Naive B cell (primary cell): ENCODE measurements around the gene ASB10. TPM values are rescaled to one million over a fixed set of nuclear protein-coding genes. Genes with fewer than 3 reads are reported as not detected.

Experiments
- ATAC-seq, 2 donors: fragments of 150-1000 bp; cut with Tn5 transposase; 2 replicates each; pipeline ENCODE4 v1.10.0; 2021; ENCODE audit warnings: low read depth in 2 of 2, mild to moderate bottlenecking in 2 of 2, moderate library complexity in 2 of 2
- DNase-seq: peaks from one replicate; pipeline ENCODE4 v3.0.0; 2022
- H3K27ac Mint-ChIP-seq, 6 donors: one replicate each; pipeline ENCODE4 v1.8.0; 2020 to 2022; ENCODE audit warnings: mild to moderate bottlenecking in 6 of 6, mixed read lengths in 6 of 6, moderate library complexity in 5 of 6, inconsistent platforms in 2 of 6
- H3K27me3 Mint-ChIP-seq, 3 donors: one replicate each; pipeline ENCODE4 v1.8.0; 2021 to 2022; ENCODE audit warnings: mixed read lengths in 3 of 3, mild to moderate bottlenecking in 1 of 3
- H3K36me3 Mint-ChIP-seq, 2 donors: one replicate each; pipeline ENCODE4 v1.8.0; 2020 to 2022; ENCODE audit warnings: mixed read lengths in 2 of 2, inconsistent platforms in 1 of 2, mild to moderate bottlenecking in 1 of 2
- H3K4me1 Mint-ChIP-seq, 3 donors: one replicate each; pipeline ENCODE4 v1.8.0; 2020 to 2022; ENCODE audit warnings: mixed read lengths in 3 of 3, inconsistent platforms in 1 of 3, mild to moderate bottlenecking in 1 of 3, moderate library complexity in 1 of 3
- H3K4me3 Mint-ChIP-seq, 8 donors: one replicate each; pipeline ENCODE4 v1.8.0; 2020 to 2022; ENCODE audit warnings: mild to moderate bottlenecking in 8 of 8, mixed read lengths in 8 of 8, moderate library complexity in 8 of 8, inconsistent platforms in 2 of 8
- H3K9me3 Mint-ChIP-seq, 7 donors: one replicate each; pipeline ENCODE4 v1.8.0; 2020 to 2022; ENCODE audit warnings: mixed read lengths in 7 of 7, mild to moderate bottlenecking in 5 of 7, inconsistent platforms in 2 of 7, moderate library complexity in 1 of 7
- polyA plus RNA-seq, 6 donors: library from polyadenylated mRNA; unstranded; fragments of 300-500 nt; fragmentation: Illumina TruSeq; gene quantifications; one replicate each; pipeline ENCODE4 v1.2.3, GENCODE V29; 2021; ENCODE audit warnings: low read depth in 6 of 6

ASB10 gene
- polyA plus RNA-seq, 6 donors from 2014 or later, result not detected

GRCh38 chr7:151130741-151131157 lies 56.3 kb downstream of the ASB10 start:
- Mint-ChIP-seq H3K36me3 (no peaks in the 10 kb centered on the region), H3K27ac (no peak overlapping the region), H3K9me3 (peaks cover 0 to 2% (median 0%) of the 10 kb centered on the region in 7 donors), H3K4me3 (no peak overlapping the region), H3K27me3 (peaks cover 0 to 4% (median 0%) of the 10 kb centered on the region in 3 donors), H3K4me1 (no peaks in the 10 kb centered on the region)
- ATAC-seq (no peak), DNase-seq (no peak)

GRCh38 chr7:151129960-151130591 lies 57.0 kb downstream of the ASB10 start:
- Mint-ChIP-seq H3K36me3 (no peaks in the 10 kb centered on the region), H3K27ac (peak overlapping the region in 2 of 6 donors; percentile 10 to 39), H3K27me3 (peaks cover 0 to 5% (median 0%) of the 10 kb centered on the region in 3 donors), H3K4me3 (no peak overlapping the region), H3K9me3 (peaks cover 0 to 2% (median 0%) of the 10 kb centered on the region in 7 donors), H3K4me1 (no peaks in the 10 kb centered on the region)
- DNase-seq (no peak), ATAC-seq (no peak)

GRCh38 chr7:151129117-151129959 lies 57.7 kb downstream of the ASB10 start:
- Mint-ChIP-seq H3K27ac (no peak overlapping the region), H3K27me3 (peaks cover 0 to 12% (median 4%) of the 10 kb centered on the region in 3 donors), H3K9me3 (peaks cover 0 to 2% (median 0%) of the 10 kb centered on the region in 7 donors), H3K36me3 (no peaks in the 10 kb centered on the region), H3K4me3 (no peak overlapping the region), H3K4me1 (peaks cover 0 to 1% (median 0%) of the 10 kb centered on the region in 3 donors)
- ATAC-seq (no peak), DNase-seq (no peak)

- H3K36me3 Mint-ChIP-seq, result no peaks in the 10 kb centered on the region
- no peak overlapping the region for H3K27ac Mint-ChIP-seq
- peaks cover 4 to 7% (median 4%) of the 10 kb centered on the region in 3 donors for H3K4me1 Mint-ChIP-seq
- peaks cover 6 to 18% (median 10%) of the 10 kb centered on the region in 3 donors for H3K27me3 Mint-ChIP-seq
- ATAC-seq (no peak), DNase-seq (no peak)
- H3K4me3 Mint-ChIP-seq, result no peak overlapping the region
- H3K9me3 Mint-ChIP-seq, result peaks cover 0 to 2% (median 0%) of the 10 kb centered on the region in 7 donors
Observed at GRCh38 chr7:151128716-151129115, 58.3 kb downstream of the ASB10 start.

GRCh38 chr7:151128144-151128543 lies 58.9 kb downstream of the ASB10 start:
- no peaks in the 10 kb centered on the region for H3K36me3 Mint-ChIP-seq
- H3K27me3 Mint-ChIP-seq, result peaks cover 10 to 24% (median 11%) of the 10 kb centered on the region in 3 donors
- H3K4me1 Mint-ChIP-seq, result peaks cover 4 to 9% (median 6%) of the 10 kb centered on the region in 3 donors
- DNase-seq (no peak), ATAC-seq (no peak)
- H3K4me3 Mint-ChIP-seq, result no peak overlapping the region
- peaks cover 0 to 2% (median 0%) of the 10 kb centered on the region in 7 donors for H3K9me3 Mint-ChIP-seq
- H3K27ac Mint-ChIP-seq, result peak overlapping the region in 1 of 6 donors; percentile 44

GRCh38 chr7:151126491-151127137 lies 60.4 kb downstream of the ASB10 start:
- DNase-seq (no peak), ATAC-seq (no peak)
- no peaks in the 10 kb centered on the region for H3K9me3 Mint-ChIP-seq
- no peak overlapping the region for H3K4me3 Mint-ChIP-seq
- no peak overlapping the region for H3K27ac Mint-ChIP-seq
- H3K36me3 Mint-ChIP-seq, result no peaks in the 10 kb centered on the region
- H3K27me3 Mint-ChIP-seq, result peaks cover 12 to 27% (median 16%) of the 10 kb centered on the region in 3 donors
- peaks cover 5 to 9% (median 6%) of the 10 kb centered on the region in 3 donors for H3K4me1 Mint-ChIP-seq

GRCh38 chr7:151125846-151126481 lies 61.1 kb downstream of the ASB10 start:
- H3K36me3 Mint-ChIP-seq, result no peaks in the 10 kb centered on the region
- H3K9me3 Mint-ChIP-seq, result no peaks in the 10 kb centered on the region
- no peak overlapping the region for H3K27ac Mint-ChIP-seq
- DNase-seq (no peak), ATAC-seq (no peak)
- H3K27me3 Mint-ChIP-seq, result peaks cover 15 to 33% (median 21%) of the 10 kb centered on the region in 3 donors
- peaks cover 6 to 9% (median 9%) of the 10 kb centered on the region in 3 donors for H3K4me1 Mint-ChIP-seq
- no peak overlapping the region for H3K4me3 Mint-ChIP-seq

Other genes with a start within 250 kb of the ASB10 start
- under 1 TPM in 3 of 6 donors, not detected in 3; 0.17 to 0.29 (median 0.29) TPM for gene KCNH2, start 208.9 kb downstream of the ASB10 start, polyA plus RNA-seq
- 1 to 10 TPM in 4 of 6 donors, under 1 TPM in 2; 0.29 to 2.8 (median 1.3) TPM for gene NOS3, start 196.2 kb downstream of the ASB10 start, polyA plus RNA-seq
- gene ATG9B, start 162.8 kb downstream of the ASB10 start, polyA plus RNA-seq, result 10 to 100 TPM in 2 of 6 donors, 1 to 10 TPM in 4; 7.6 to 14.3 (median 9.6) TPM
- gene ABCB8, start 158.8 kb downstream of the ASB10 start, polyA plus RNA-seq, result 10 to 100 TPM; 18.4 to 32.4 (median 23.4) TPM
- gene ASIC3, start 138.7 kb downstream of the ASB10 start, polyA plus RNA-seq, result not detected
- 10 to 100 TPM in 3 of 6 donors, 1 to 10 TPM in 3; 7.3 to 10.5 (median 9.6) TPM for gene CDK5, start 129.4 kb downstream of the ASB10 start, polyA plus RNA-seq
- 10 to 100 TPM in 3 of 6 donors, 1 to 10 TPM in 3; 8.5 to 17.1 (median 12.2) TPM for gene SLC4A2, start 127.7 kb downstream of the ASB10 start, polyA plus RNA-seq
- gene FASTK, start 106.4 kb downstream of the ASB10 start, polyA plus RNA-seq, result 10 to 100 TPM; 31.6 to 52.0 (median 38.1) TPM
- 10 to 100 TPM; 36.3 to 66.1 (median 45.5) TPM for gene TMUB1, start 103.8 kb downstream of the ASB10 start, polyA plus RNA-seq
- 1 to 10 TPM in 1 of 6 donors, under 1 TPM in 2, not detected in 3; 0.58 to 1.2 (median 0.66) TPM for gene AGAP3, start 100.8 kb downstream of the ASB10 start, polyA plus RNA-seq
- gene GBX1, start 19.6 kb downstream of the ASB10 start, polyA plus RNA-seq, result not detected
- gene H2BK1, start 23.2 kb upstream of the ASB10 start, polyA plus RNA-seq, result not detected
- gene ABCF2, start 40.0 kb upstream of the ASB10 start, polyA plus RNA-seq, result 10 to 100 TPM; 23.0 to 32.6 (median 25.4) TPM
- 10 to 100 TPM; 20.4 to 43.9 (median 25.2) TPM for gene CHPF2, start 45.2 kb upstream of the ASB10 start, polyA plus RNA-seq
- gene SMARCD3, start 61.4 kb upstream of the ASB10 start, polyA plus RNA-seq, result 1 to 10 TPM in 1 of 6 donors, under 1 TPM in 3, not detected in 2; 0.35 to 3.1 (median 0.64) TPM
- 10 to 100 TPM; 36.5 to 89.7 (median 71.1) TPM for gene NUB1, start 154.6 kb upstream of the ASB10 start, polyA plus RNA-seq
- gene WDR86, start 222.8 kb upstream of the ASB10 start, polyA plus RNA-seq, result 1 to 10 TPM; 1.4 to 3.5 (median 1.9) TPM